ENCODE results near the gene SERTAD2.

The SERTAD2 gene

GRCh38 chr2:64615192-64615763, 38.4 kb downstream of the SERTAD2 start:
- no peak for DNase-seq (ENCODE audit: low read depth)

GRCh38 chr2:64613276-64613675, 40.4 kb downstream of the SERTAD2 start:
- no peak for DNase-seq (ENCODE audit: low read depth)
- H3K4me3 ChIP-seq (ENCODE audit: low read depth, low read length), result no peak overlapping the region
- TF ChIP-seq CTCF (IDR thresholded peaks at IDR 0.05; ENCODE audit: insufficient read depth, low read depth, low read length, missing control alignments), result no peak

More at GRCh38 chr2:64615192-64615763, 38.4 kb downstream of the SERTAD2 start:
- H3K4me3 ChIP-seq (ENCODE audit: low read depth, low read length), result no peak overlapping the region
- TF ChIP-seq CTCF (IDR thresholded peaks at IDR 0.05; ENCODE audit: insufficient read depth, low read depth, low read length, missing control alignments), result no peak

DNA sequence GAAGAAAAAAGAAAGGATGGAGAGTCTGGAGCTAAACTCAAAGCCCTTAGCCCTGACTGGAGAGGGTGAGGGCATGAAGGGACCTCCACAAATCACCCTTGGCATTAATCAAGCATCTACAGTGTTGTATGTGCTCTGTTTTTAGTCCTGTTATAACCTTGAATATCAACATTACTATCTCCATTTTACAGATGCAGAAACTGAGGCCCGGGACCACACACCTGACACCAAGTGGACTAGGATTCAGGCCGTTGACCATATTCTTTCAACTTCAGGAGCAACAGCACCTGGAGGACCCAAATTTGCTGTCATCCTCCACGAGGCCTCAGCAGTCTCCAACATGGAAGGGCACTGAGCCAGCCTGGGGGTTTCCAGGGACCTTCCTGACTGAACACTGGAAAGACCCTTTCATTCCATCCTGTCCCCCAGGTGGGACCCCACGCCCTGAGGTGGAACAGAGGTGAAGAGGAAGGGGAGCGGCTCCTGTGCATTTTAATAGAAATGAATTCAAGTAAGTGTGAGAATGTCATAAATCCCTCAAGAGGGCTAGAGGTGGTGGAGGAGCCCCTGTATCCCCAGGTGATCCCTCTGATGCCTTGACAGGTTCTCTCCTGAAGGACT, 41.0 kb downstream of the SERTAD2 start:
- H3K4me3 ChIP-seq (ENCODE audit: low read depth, low read length), result no peak overlapping the region
- no peak for TF ChIP-seq CTCF (IDR thresholded peaks at IDR 0.05; ENCODE audit: insufficient read depth, low read depth, low read length, missing control alignments)
- no peak for DNase-seq (ENCODE audit: low read depth)

- no peak for TF ChIP-seq CTCF (IDR thresholded peaks at IDR 0.05; ENCODE audit: insufficient read depth, low read depth, low read length, missing control alignments)
- H3K4me3 ChIP-seq (ENCODE audit: low read depth, low read length), result no peak overlapping the region
- no peak for DNase-seq (ENCODE audit: low read depth)
Measured at GRCh38 chr2:64610316-64610855, 43.3 kb downstream of the SERTAD2 start.

GRCh38 chr2:64609942-64610281, 43.8 kb downstream of the SERTAD2 start:
- no peak for TF ChIP-seq CTCF (IDR thresholded peaks at IDR 0.05; ENCODE audit: insufficient read depth, low read depth, low read length, missing control alignments)
- no peak for DNase-seq (ENCODE audit: low read depth)
- H3K4me3 ChIP-seq (ENCODE audit: low read depth, low read length), result peak overlapping the region; percentile 49

DNA sequence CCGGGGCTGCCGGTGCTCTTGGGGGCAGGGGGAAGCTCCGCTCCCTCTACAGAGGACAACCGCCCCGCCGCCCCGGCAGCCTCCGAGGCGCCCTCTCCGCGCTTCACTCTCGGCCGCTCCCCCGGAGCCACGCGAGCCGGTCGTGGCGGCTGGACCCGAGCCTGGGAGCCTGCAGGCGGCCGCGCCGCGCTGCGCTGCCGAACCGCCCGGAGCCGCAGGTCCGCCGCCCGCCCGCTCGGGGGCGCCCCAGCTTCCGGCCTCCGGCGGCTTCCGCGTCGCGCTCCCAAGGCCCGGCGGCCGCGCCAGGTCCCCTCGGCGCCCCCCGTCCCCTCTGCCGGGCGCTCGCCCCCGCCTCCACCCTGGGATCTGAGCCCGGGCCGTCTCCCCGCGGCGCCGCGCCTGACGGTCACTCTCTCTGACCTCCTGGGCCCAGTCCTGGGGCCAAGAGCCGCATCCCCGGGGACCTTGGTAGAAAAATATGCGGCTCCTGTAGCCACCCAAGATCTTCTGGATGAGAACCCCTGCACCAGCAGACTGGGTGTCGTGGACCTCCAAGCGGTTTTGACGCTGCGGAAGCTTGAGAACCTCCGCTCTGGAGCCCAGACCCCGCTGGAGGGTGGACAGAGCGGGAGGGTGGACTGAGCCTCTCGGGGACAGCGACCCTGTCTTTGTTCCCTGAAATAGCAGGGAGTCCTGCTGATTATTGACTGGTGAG, 44.3 kb downstream of the SERTAD2 start:
- peak; percentile 87 for DNase-seq (ENCODE audit: low read depth)
- peak overlapping the region; percentile 55 for H3K4me3 ChIP-seq (ENCODE audit: low read depth, low read length)
- peak; percentile 59 for TF ChIP-seq CTCF (IDR thresholded peaks at IDR 0.05; ENCODE audit: insufficient read depth, low read depth, low read length, missing control alignments)

All from GM12865 (cell line).